WTC11 (cell line): Measurements from ENCODE around the gene ADCYAP1R1. TPM values are rescaled to one million over a fixed set of nuclear protein-coding genes. Genes with fewer than 3 reads are reported as not detected.

Source experiments
- ATAC-seq: fragments of 200-7000 bp; cut with Tn5 transposase; 2 replicates; pipeline ENCODE4 v1.10.0; 2021; ENCODE audit warnings: mild to moderate bottlenecking, moderate library complexity
- CTCF ChIA-PET: fragments of 300-600 bp; sonication (Branson Sonifier 250); formaldehyde crosslinking; loops from one replicate; lab custom pipeline; 2021; ENCODE audit warnings: antibody characterized with exemption; lab: Charles Lee
- POLR2A ChIA-PET: fragments of 350-600 bp; sonication (Branson Sonifier 250); formaldehyde crosslinking; loops from one replicate; lab custom pipeline; 2021; ENCODE audit warnings: antibody characterized with exemption; lab: Charles Lee
- DNase-seq: peaks from one replicate; pipeline ENCODE4 v3.0.0; 2021; ENCODE audit warnings: low spot score
- H3K27ac Mint-ChIP-seq: 2 replicates; pipeline ENCODE4 v1.8.0; 2021; ENCODE audit warnings: mixed read lengths
- H3K27me3 Mint-ChIP-seq: 2 replicates; pipeline ENCODE4 v1.8.0; 2021; ENCODE audit warnings: low read depth, mild to moderate bottlenecking, moderate library complexity, mixed read lengths
- H3K36me3 Mint-ChIP-seq: 2 replicates; pipeline ENCODE4 v1.8.0; 2021; ENCODE audit warnings: mixed read lengths
- H3K4me1 Mint-ChIP-seq: 2 replicates; pipeline ENCODE4 v1.8.0; 2022; ENCODE audit warnings: mixed read lengths
- H3K4me3 Mint-ChIP-seq: 2 replicates; pipeline ENCODE4 v1.8.0; 2021; ENCODE audit warnings: mild to moderate bottlenecking, moderate library complexity, mixed read lengths
- H3K9me3 Mint-ChIP-seq: 2 replicates; pipeline ENCODE4 v1.8.0; 2021; ENCODE audit warnings: mixed read lengths
- ATF3 ChIP-seq: sonication (generic); formaldehyde crosslinking; conservative IDR thresholded peaks from 2 replicates; pipeline ENCODE4 v1.8.1; 2022; ENCODE audit warnings: mild to moderate bottlenecking, missing genetic modification reagents
- CBFB ChIP-seq: sonication (generic); formaldehyde crosslinking; IDR thresholded peaks from 2 replicates; pipeline ENCODE4 v1.8.1; 2022; ENCODE audit warnings: mild to moderate bottlenecking, low read depth, missing genetic modification reagents
- CREB1 ChIP-seq: sonication (generic); formaldehyde crosslinking; IDR thresholded peaks from 2 replicates; pipeline ENCODE4 v1.8.0; 2023; ENCODE audit warnings: mild to moderate bottlenecking, missing genetic modification reagents
- EMX1 ChIP-seq: fragments of 250-450 bp; sonication (Bioruptor Pico); IDR thresholded peaks from 2 replicates; pipeline ENCODE4 v1.8.0; 2021; ENCODE audit warnings: mild to moderate bottlenecking
- ETV6 ChIP-seq: sonication (generic); formaldehyde crosslinking; IDR thresholded peaks from 2 replicates; pipeline ENCODE4 v1.8.1; 2022; ENCODE audit warnings: mild to moderate bottlenecking, missing genetic modification reagents
- FOXK1 ChIP-seq: sonication (generic); formaldehyde crosslinking; IDR thresholded peaks from 2 replicates; pipeline ENCODE4 v1.8.0; 2022; ENCODE audit warnings: mild to moderate bottlenecking, moderate library complexity, missing genetic modification reagents
- FOXP1 ChIP-seq: sonication (generic); formaldehyde crosslinking; IDR thresholded peaks from 2 replicates; pipeline ENCODE4 v1.8.0; 2022; ENCODE audit warnings: missing genetic modification reagents, mild to moderate bottlenecking, moderate library complexity, borderline replicate concordance
- IRF1 ChIP-seq: sonication (generic); formaldehyde crosslinking; IDR thresholded peaks from 2 replicates; pipeline ENCODE4 v1.8.0; 2023; ENCODE audit warnings: missing genetic modification reagents
- JUN ChIP-seq: sonication (generic); formaldehyde crosslinking; IDR thresholded peaks from 2 replicates; pipeline ENCODE4 v1.8.0; 2023; ENCODE audit warnings: mild to moderate bottlenecking, missing genetic modification reagents
- NFE2L1 ChIP-seq: sonication (generic); formaldehyde crosslinking; IDR thresholded peaks from 2 replicates; pipeline ENCODE4 v1.8.1; 2023; ENCODE audit warnings: missing genetic modification reagents
- NFYB ChIP-seq: sonication (generic); formaldehyde crosslinking; conservative IDR thresholded peaks from 2 replicates; pipeline ENCODE4 v1.8.0; 2022; ENCODE audit warnings: low read depth, missing genetic modification reagents
- PRDM15 ChIP-seq: sonication (generic); formaldehyde crosslinking; IDR thresholded peaks from 2 replicates; pipeline ENCODE4 v1.8.0; 2022; ENCODE audit warnings: missing genetic modification reagents
- PRRX2 ChIP-seq: fragments of 250-450 bp; sonication (Bioruptor Pico); IDR thresholded peaks from 2 replicates; pipeline ENCODE4 v1.8.0; 2021; ENCODE audit warnings: mild to moderate bottlenecking
- RELA ChIP-seq: sonication (generic); formaldehyde crosslinking; IDR thresholded peaks from 2 replicates; pipeline ENCODE4 v1.8.1; 2022; ENCODE audit warnings: missing genetic modification reagents, mild to moderate bottlenecking, borderline replicate concordance
- RORB ChIP-seq: fragments of 250-450 bp; sonication (Bioruptor Pico); IDR thresholded peaks from 2 replicates; pipeline ENCODE4 v1.9.0; 2021; ENCODE audit warnings: mild to moderate bottlenecking
- USF2 ChIP-seq: sonication (generic); formaldehyde crosslinking; IDR thresholded peaks from 2 replicates; pipeline ENCODE4 v1.8.1; 2023; ENCODE audit warnings: mild to moderate bottlenecking, missing genetic modification reagents, moderate library complexity
- ZMAT4 ChIP-seq: fragments of 250-450 bp; sonication (Bioruptor Pico); IDR thresholded peaks from 2 replicates; pipeline ENCODE4 v1.9.0; 2021; ENCODE audit warnings: mild to moderate bottlenecking
- ZNF138 ChIP-seq: sonication (generic); formaldehyde crosslinking; conservative IDR thresholded peaks from 2 replicates; pipeline ENCODE4 v1.8.1; 2022; ENCODE audit warnings: mild to moderate bottlenecking, moderate library complexity, missing genetic modification reagents
- ZNF263 ChIP-seq: sonication (generic); formaldehyde crosslinking; IDR thresholded peaks from 2 replicates; pipeline ENCODE4 v1.8.1; 2022; ENCODE audit warnings: low read depth, mild to moderate bottlenecking, moderate library complexity, missing genetic modification reagents
- ZNF281 ChIP-seq: sonication (generic); formaldehyde crosslinking; IDR thresholded peaks from 2 replicates; pipeline ENCODE4 v1.8.0; 2023; ENCODE audit warnings: mild to moderate bottlenecking, missing genetic modification reagents
- ZNF423 ChIP-seq: fragments of 250-450 bp; sonication (Bioruptor Pico); IDR thresholded peaks from 2 replicates; pipeline ENCODE4 v2.1.2; 2022; ENCODE audit warnings: mild to moderate bottlenecking, moderate library complexity
- ZNF425 ChIP-seq: fragments of 250-450 bp; sonication (Bioruptor Pico); conservative IDR thresholded peaks from 2 replicates; pipeline ENCODE4 v1.9.0; 2021; ENCODE audit warnings: mild to moderate bottlenecking
- total RNA-seq: library from RNA; stranded (reverse); gene quantifications from 3 replicates; pipeline ENCODE4 v1.2.3, GENCODE V29; 2021

Gene ADCYAP1R1
- total RNA-seq, 1 experiment from 2014 or later: 9.9 TPM

GRCh38 chr7:31053986-31054385 is 1.9 kb downstream of the ADCYAP1R1 start (continued):
- TF ChIP-seq ZNF425 (no peak), EMX1 (CRISPR knock-in tag) (no peak), PRDM15 (CRISPR knock-in tag) (no peak), ATF3 (no peak), IRF1 (CRISPR knock-in tag) (no peak), ZNF138 (CRISPR knock-in tag) (no peak), USF2 (CRISPR knock-in tag) (no peak)

GRCh38 chr7:31054608-31055278 is 2.6 kb downstream of the ADCYAP1R1 start:
- ChIA-PET POLR2A (no interaction called here), CTCF (interaction anchor here (0.5 to 11.7 kb wide), 7 partner anchors 10 to 70 kb away, joined by 3 to 223 read pairs (median 7); no protein-coding TSS in a partner anchor)
- Mint-ChIP-seq H3K4me3 (no peak overlapping the region), H3K36me3 (no peaks in the 10 kb centered on the region), H3K27me3 (peaks cover 41% of the 10 kb centered on the region), H3K4me1 (peaks cover 32% of the 10 kb centered on the region), H3K9me3 (no peaks in the 10 kb centered on the region), H3K27ac (no peak overlapping the region)
- DNase-seq (no peak), ATAC-seq (no peak)
- no peak for TF ChIP-seq PRRX2 (CRISPR knock-in tag)
- TF ChIP-seq CREB1 (CRISPR knock-in tag): no peak
- TF ChIP-seq ZNF423 (CRISPR knock-in tag): no peak
- TF ChIP-seq NFYB (CRISPR knock-in tag): no peak
- TF ChIP-seq ZNF263: no peak
- no peak for TF ChIP-seq RELA (CRISPR knock-in tag)

GRCh38 chr7:31055471-31055870 is 3.4 kb downstream of the ADCYAP1R1 start:
- no peak for ATAC-seq
- Mint-ChIP-seq H3K9me3 (no peaks in the 10 kb centered on the region), H3K27me3 (peaks cover 34% of the 10 kb centered on the region)
- no peak for DNase-seq
- POLR2A ChIA-PET: interaction anchor here (1.2 kb wide), 1 partner anchor 72 kb away, joined by 3 read pairs; no protein-coding TSS in a partner anchor
- TF ChIP-seq RORB (CRISPR knock-in tag) (no peak), EMX1 (CRISPR knock-in tag) (no peak), NFE2L1 (CRISPR knock-in tag) (no peak), FOXK1 (no peak), FOXP1 (CRISPR knock-in tag) (no peak), ZMAT4 (CRISPR knock-in tag) (no peak), JUN (CRISPR knock-in tag) (no peak), ETV6 (CRISPR knock-in tag) (no peak), ZNF281 (CRISPR knock-in tag) (no peak), CBFB (CRISPR knock-in tag) (no peak)
- TF ChIP-seq, all 79 proteins: peak for 0
- H3K27ac Mint-ChIP-seq: no peak overlapping the region
- no peak overlapping the region for H3K4me3 Mint-ChIP-seq
- H3K36me3 Mint-ChIP-seq: no peaks in the 10 kb centered on the region
- peaks cover 32% of the 10 kb centered on the region for H3K4me1 Mint-ChIP-seq
- CTCF ChIA-PET: interaction anchor here (0.5 to 11.7 kb wide), 5 partner anchors 10 to 117 kb away, joined by 3 to 223 read pairs (median 4); no protein-coding TSS in a partner anchor
